ENCODE data around the gene CATSPERZ.

Gene CATSPERZ

DNA sequence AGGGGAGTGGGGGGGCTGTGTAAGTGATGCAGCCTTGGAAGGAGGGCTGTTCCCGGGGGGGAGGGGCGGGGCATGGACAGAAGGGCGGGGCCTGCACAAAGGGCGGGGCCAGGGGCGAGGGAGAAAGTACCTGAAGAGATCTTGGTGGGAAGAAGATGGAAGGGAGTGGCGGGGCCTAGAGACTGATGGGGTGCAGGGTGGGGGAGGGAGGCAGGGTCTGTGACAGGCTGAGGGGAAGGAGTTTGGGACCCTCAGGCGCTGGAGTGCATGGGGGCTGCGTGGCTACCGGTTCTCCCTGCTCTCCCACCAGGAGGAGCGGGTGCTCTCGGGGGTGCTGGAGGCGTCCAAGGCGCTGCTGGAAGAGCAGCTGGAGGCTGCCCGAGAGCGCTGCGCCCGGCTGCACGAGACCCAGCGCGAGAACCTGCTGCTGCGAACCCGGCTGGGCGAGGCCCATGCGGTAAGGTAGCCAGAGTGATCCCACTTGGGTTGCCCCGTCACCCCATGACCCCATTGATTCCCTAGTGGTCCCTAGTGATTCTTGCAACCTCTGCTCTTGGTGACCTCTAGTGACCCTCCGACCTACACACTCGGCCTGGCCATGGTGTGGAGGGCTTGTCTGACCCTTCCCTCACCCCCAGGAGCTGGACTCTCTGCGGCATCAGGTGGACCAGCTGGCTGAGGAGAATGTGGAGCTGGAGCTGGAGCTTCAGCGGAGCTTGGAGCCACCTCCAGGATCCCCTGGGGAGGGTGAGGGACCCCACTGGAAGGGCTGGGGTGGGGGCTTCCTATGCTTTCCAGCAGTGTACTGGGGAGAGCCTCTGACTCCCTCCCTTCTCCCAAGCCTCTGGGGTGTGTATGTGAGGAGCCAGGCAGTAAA, 42.9 kb downstream of the CATSPERZ start:
- no peak for DNase-seq (ENCODE audit: low read depth in 2 of 2)

DNA sequence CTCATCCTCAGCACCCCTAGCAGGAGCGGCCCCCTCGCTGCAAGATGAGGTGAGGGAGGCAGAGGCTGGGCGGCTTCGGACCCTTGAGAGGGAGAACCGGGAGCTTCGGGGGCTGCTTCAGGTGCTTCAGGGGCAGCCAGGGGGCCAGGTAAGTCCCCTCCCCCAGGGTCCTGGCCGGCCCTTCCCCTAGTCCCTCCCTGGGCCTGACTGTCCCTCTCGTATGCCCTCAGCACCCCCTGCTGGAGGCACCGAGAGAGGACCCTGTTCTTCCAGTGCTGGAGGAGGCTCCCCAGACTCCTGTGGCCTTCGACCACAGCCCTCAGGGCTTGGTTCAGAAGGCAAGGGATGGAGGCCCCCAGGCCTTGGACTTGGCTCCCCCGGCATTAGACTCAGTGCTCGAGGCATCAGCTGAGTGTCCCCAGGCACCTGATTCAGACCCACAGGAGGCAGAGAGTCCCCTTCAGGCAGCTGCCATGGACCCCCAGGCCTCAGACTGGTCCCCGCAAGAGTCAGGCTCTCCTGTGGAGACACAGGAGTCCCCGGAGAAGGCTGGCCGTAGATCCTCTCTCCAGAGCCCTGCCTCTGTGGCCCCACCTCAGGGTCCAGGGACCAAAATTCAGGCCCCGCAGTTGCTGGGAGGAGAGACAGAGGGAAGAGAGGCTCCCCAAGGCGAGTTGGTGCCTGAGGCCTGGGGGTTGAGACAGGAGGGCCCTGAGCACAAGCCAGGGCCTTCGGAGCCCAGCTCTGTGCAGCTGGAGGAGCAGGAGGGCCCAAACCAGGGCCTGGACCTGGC, 43.8 kb downstream of the CATSPERZ start:
- no peak for DNase-seq (ENCODE audit: low read depth in 2 of 2)

DNA sequence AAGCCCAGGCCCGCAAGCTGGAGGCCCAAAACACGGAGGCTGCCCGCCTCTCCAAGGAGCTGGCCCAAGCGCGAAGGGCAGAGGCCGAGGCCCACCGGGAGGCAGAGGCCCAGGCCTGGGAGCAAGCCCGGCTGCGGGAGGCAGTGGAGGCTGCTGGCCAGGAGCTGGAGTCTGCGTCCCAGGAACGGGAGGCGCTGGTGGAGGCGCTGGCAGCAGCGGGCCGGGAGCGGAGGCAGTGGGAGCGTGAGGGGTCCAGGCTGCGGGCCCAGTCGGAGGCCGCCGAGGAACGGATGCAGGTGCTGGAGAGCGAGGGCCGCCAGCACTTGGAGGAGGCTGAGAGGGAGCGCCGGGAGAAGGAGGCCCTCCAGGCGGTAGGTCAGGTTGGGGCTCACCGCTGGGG, 44.6 kb downstream of the CATSPERZ start:
- DNase-seq (ENCODE audit: low read depth in 2 of 2), result no peak

DNA sequence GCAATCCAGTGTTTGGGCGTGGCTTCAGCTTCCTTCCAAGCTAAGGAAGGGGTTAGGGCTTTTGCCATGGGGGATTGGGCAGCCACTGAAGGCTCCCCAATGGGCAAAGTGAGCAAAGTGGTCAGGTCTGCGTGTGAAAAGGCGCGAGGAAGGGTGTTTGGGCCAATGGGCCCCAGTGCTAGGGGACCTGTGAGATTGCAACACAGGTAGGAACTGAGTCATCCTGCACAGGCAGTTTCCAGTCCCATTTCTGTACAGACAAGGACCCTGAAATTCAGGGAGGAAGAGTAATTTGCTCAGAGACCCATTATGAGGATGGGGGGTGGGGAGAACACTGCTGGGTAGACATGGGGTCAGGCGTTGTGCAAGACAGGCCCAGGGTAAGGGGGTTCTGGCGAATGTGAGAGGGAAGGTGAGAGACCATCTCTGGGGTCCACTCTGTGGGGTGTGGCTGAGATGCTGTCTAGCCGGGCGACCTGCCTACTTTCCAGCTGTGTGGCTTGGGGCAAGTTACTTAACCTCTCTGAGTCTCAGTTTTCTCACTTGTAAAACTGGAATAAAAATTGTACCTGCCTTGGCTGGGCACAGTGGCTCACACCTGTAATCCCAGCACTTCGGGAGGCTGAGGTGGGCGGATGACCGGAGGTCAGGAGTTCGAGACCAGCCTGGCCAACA, 47.2 kb downstream of the CATSPERZ start:
- DNase-seq (ENCODE audit: low read depth in 2 of 2), result no peak

DNA sequence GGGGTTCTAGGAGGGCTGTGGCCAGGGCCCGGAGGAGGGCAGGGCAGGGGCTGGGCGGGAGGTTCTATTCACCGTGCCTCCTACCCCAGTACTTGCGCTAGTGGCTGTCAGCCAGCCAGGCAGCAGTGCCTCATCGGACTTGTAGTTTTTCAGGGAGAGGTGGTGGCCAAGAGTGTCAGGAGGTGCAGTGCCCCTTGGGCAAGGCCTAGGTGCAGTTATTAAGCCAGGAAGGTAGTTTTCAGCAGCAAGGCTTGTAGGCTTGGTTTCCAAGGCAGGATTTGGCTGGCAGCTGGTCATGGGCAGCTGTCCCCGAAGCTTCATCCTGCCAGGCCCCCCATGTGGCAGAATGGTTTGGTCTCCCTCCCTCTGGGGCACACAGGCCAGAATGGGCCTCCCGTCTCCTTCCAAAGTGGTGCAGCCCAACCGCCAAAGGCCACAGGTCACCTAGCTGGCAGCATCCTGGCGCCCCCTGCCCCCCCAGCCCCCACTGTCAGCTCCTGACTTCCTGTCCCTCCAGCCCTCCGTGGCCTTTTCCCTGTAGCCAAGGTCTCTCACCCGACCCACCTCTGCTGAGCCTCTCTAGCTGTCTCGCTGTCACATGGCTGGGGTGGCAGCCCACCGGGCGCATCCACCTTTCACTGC, 48.3 kb downstream of the CATSPERZ start:
- no peak for DNase-seq (ENCODE audit: low read depth in 2 of 2)

DNA sequence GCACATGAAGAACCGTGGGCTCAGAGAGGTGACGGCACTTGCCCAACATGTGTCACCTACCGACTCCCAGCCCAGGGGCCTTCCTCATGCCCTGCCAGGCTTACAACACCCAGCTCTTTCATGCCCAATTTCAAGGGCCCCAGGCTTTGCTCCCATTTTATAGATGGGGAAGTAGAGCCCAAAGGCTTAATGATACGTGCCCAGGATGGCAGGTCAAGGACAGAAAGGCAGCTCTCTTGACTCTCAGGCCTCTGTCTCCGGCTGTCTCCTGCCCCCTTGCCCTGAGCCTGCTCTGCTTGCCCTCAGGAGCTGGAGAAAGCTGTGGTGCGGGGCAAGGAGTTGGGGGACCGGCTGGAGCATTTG, 48.8 kb downstream of the CATSPERZ start:
- DNase-seq (ENCODE audit: low read depth in 2 of 2), result no peak

DNA sequence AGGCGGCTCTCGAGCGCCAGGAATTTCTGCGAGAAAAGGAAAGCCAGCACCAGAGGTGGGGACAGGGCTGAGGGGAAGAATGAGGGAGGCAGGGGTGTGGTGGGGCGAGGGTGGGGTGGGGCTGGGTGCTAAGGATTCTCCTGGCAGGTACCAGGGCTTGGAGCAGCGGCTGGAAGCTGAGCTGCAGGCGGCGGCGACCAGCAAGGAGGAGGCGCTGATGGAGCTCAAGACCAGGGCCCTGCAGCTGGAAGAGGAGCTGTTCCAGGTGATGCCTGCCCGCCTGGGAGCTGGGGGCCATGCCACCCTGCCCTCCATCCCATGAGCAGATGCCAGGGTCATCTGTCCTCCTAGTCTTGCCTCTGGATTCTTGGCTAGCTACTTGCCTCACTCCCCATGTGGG, 49.2 kb downstream of the CATSPERZ start:
- DNase-seq (ENCODE audit: low read depth in 2 of 2), result no peak

DNA sequence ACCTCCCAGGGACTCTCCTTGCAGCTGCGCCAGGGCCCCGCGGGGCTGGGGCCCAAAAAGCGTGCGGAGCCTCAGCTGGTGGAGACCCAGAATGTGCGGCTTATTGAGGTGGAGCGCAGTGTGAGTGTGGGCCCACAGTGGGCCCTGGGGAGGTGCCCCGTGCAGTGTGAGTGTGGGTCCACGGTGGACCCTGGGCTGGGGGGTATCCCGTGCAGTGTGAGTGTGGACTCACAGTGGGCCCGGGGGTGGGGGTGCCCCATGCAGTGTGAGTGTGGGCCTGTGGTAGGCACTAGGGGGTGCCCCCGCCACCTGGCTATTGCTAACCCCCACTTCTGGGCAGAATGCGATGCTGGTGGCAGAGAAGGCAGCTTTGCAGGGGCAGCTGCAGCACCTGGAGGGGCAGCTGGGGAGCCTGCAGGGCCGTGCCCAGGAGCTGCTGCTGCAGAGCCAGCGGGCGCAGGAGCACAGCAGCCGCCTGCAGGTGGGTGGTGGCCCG, 51.0 kb downstream of the CATSPERZ start:
- no peak for DNase-seq (ENCODE audit: low read depth in 2 of 2)

DNA sequence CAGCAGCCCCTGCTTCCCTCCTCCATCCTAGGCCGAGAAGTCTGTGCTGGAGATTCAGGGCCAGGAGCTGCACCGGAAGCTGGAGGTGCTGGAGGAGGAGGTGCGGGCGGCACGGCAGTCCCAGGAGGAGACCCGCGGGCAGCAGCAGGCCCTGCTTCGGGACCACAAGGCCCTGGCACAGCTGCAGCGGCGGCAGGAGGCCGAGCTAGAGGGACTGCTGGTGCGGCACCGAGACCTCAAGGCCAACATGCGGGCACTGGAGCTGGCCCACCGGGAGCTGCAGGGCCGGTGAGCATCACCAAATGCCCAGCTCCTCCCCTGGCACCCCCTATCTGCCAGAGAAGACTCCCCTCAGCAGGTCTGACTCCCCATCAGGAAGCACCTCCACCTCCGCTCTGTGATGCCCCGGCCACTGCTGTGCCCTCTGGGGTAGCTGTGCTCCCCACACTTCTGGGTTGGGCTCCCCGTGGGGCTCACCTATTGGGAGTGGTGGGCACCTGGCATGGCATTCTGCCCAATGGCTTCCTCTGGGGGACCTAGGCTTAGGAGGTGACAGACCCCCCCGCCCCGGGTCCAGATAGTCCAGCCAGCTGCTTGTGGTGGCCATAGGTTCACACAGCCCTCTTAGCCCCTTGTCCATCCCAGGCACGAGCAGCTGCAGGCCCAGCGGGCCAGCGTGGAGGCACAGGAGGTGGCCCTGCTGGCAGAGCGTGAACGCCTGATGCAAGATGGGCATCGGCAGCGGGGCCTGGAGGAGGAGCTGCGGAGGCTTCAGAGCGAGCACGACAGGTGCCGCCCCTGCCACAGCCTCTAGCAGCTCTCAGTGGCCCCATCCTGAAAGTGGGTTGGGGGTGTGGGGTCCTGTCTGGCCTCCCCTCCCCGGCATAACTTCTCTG, 52.2 kb downstream of the CATSPERZ start:
- DNase-seq (ENCODE audit: low read depth in 2 of 2), result no peak

DNA sequence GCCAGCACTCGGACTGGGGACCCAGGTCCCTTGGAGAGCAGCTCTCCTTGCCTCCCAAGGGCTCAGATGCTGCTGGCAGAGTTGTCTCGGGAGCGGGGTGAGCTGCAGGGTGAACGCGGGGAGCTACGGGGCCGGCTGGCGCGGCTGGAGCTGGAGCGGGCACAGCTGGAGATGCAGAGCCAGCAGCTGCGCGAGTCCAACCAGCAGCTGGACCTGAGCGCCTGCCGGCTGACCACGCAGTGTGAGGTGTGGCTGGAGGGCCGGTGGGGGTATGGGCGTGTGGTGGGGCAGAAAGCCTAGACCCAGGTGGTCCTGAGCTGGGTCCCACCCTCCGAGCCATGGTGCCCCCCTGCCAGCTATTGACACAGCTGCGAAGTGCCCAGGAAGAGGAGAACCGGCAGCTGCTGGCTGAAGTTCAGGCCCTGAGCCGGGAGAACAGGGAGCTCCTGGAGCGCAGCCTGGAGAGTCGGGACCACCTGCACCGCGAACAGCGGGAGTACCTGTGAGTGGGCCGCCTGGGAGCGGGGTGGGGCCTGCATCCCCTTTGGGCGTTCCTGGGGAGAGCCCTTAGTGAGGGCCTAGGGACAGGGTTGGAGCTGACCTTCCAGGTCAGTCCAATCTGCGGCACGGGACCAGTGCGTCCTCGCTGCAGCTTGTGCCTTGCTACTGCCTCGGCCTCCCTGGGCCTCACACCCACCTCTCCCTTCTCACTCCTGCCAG, 53.0 kb downstream of the CATSPERZ start:
- DNase-seq (ENCODE audit: low read depth in 2 of 2), result no peak

DNA sequence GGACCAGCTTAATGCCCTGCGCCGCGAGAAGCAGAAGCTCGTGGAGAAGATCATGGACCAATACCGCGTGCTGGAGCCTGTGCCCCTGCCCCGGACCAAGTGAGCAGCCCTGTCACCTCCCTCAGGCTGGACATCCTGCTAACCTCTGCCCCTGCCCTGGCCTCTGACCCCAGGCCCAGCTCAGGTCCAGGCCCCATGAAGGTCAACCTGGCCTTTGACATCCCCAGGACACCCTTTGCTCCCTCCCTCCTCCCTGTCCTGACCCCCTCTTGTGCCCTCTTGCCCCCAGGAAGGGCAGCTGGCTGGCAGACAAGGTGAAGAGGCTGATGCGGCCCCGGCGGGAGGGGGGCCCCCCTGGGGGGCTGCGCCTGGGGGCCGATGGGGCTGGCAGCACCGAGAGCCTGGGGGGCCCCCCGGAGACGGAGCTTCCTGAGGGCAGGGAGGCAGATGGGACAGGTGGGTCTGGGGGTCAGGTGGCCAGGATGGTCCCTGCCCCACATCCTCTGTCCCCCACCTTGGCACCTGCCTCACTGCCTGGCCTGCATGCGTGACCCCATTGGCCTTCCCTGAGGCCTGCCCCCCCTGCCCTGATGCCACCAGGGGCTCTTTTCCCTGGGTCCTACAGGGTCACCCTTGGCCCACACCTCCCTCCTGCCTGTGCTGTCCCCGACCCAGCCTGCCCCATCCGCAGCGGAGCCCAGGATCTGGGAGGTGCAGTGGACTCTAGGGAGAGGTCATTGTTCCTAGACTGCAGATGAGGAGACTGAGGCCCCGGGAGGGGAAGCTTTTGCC, 53.8 kb downstream of the CATSPERZ start:
- no peak for DNase-seq (ENCODE audit: low read depth in 2 of 2)
